NCI-H187 treated with DMSO at 0.1 percent for 48 hours (cell line): ENCODE measurements around the gene HMGCS1.
"Not testable (repeated sequence)": the region's sequence is repeated elsewhere in the genome, so short reads cannot be mapped to it uniquely, and the experiment has no call there.

Source experiments
- DNase-seq: peaks from one replicate; lab custom pipeline; 2025; lab: John Stamatoyannopoulos, UW

HMGCS1 gene

DNA sequence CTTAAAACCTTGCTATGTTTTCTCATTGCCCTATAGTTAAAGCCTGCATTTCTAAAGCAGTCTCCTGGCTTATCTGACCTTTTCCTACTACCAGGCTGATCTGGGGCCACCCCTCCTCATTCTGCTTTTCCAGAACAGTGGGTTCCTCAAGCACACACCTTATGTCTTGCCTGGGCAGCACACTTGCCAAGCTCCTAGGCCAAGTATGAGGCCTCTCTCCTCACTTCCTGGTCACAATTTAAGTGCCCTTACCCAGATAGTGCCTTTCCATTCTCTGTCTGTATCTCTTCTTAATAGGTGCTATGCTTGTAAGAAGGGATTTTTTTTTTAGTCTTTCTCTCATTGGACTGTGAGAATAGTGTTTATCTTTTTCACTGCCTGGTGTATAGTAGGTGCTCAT, 39.7 kb downstream of the HMGCS1 start:
- DNase-seq: no peak

DNA sequence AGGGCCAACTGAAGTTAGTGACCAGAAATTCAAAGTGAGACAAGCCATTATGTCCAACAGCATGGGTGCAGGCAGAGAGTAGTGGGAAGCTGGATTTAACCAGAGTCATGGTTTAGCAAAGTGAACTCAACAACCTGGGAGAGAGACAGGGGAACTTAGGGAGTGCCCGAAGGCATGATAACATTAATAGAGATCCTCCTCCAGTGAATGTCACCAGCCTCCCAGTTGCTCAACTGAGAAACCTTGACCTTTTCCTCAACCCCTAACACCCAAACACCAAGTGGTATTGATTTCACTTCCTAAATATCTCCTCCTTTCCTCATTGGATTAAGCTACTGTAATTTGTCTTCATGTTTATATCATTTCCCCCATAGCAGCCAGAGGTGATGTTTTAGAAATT, 42.6 kb downstream of the HMGCS1 start:
- no peak for DNase-seq

GRCh38 chr5:43268188-43268820, 44.9 kb downstream of the HMGCS1 start:
- DNase-seq: no peak

- DNase-seq: not testable (repeated sequence)
These were observed 50.9 kb downstream of the HMGCS1 start for GRCh38 chr5:43262269-43262668.

- DNase-seq: no peak
These were observed 55.1 kb downstream of the HMGCS1 start for GRCh38 chr5:43258116-43258515.

- no peak for DNase-seq
These were observed 56.8 kb downstream of the HMGCS1 start for GRCh38 chr5:43256261-43256966.

- no peak for DNase-seq
These were observed 57.5 kb downstream of the HMGCS1 start for GRCh38 chr5:43255704-43256103.

DNA sequence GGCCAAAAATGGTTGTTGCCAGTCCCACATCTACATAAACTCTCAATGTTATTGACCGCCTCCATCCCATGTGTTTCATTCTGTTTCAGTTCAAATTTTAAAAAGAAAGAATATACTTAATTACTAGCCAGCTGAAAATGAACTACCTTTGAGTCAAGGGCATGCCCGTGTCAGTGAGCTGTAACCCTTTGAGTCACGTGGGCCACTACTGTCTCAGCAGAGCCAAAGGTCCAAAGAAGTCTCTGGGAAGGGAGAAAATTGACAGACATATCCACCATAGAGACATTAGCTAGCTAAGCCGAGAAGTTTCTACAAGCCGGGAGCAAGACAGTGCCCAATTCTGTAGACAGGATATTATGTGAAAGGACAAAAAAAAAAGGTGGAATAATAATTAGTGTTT, 61.5 kb downstream of the HMGCS1 start:
- DNase-seq: no peak

- DNase-seq: no peak
These were observed 67.4 kb downstream of the HMGCS1 start for GRCh38 chr5:43245724-43246385.

- DNase-seq: no peak
These were observed 68.2 kb downstream of the HMGCS1 start for GRCh38 chr5:43244823-43245565.

- DNase-seq: no peak
These were observed 69.9 kb downstream of the HMGCS1 start for GRCh38 chr5:43243270-43243669.

- no peak for DNase-seq
These were observed 71.0 kb downstream of the HMGCS1 start for GRCh38 chr5:43242196-43242595.
